Measurements from ENCODE around the gene HPGDS.
"Not testable (repeated sequence)": the region's sequence is repeated elsewhere in the genome, so short reads cannot be mapped to it uniquely, and the experiment has no call there.

HPGDS gene

DNA sequence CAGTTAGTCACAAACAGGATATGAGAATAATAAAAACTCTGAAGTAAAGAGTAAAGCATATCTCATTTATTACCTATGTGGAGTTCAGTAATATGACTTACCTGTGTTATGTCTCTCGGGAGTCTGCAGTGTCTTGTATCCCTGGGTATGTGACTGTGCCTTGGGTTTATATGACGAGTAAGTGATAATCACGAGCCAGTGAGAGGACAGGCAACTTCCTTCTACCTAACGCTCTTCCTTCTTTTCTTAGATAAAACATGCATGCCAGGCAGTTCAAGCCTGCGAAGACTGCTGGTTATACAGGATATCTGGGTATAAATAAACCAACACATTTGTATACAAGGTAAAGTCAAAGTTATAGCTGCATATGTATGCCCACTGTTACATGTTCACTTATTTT is at the start of gene HPGDS:
HPGDS (minus strand) TSS at position 143 of the 400 bp plus-strand sequence. CDS start 8,207 bp downstream, outside the sequence.
- no peaks in the 10 kb centered on the region for H3K27me3 ChIP-seq
- no peak within 1 kb of the TSS for H3K27ac ChIP-seq
- H3K36me3 ChIP-seq = no peaks in the 10 kb centered on the region
- no peak within 1 kb of the TSS for H3K4me3 ChIP-seq (ENCODE audit: low read depth in 1 of 2, low read length in 1 of 2)
- TF ChIP-seq CTCF (IDR thresholded peaks at IDR 0.05) = no peak
- no peaks in the 10 kb centered on the region for H3K9me3 ChIP-seq
- H3K4me1 ChIP-seq (ENCODE audit: control insufficient read depth in 1 of 2, insufficient read depth in 1 of 2, low read depth in 1 of 2, low read length in 1 of 2) = peaks cover 0 to 16% of the 10 kb centered on the region in 2 experiments

- Histone ChIP-seq H3K36me3 (no peaks in the 10 kb centered on the region), H3K4me3 (ENCODE audit: low read depth in 1 of 2, low read length in 1 of 2) (no peak overlapping the region), H3K4me1 (ENCODE audit: control insufficient read depth in 1 of 2, insufficient read depth in 1 of 2, low read depth in 1 of 2, low read length in 1 of 2) (no peaks in the 10 kb centered on the region), H3K9me3 (no peaks in the 10 kb centered on the region), H3K27me3 (no peaks in the 10 kb centered on the region), H3K27ac (no peak overlapping the region)
- no peak for TF ChIP-seq CTCF (IDR thresholded peaks at IDR 0.05)
Measured at GRCh38 chr4:94390804-94391410, 48.3 kb upstream of the HPGDS start.

GRCh38 chr4:94389595-94390267 is 47.1 kb upstream of the HPGDS start:
- no peak overlapping the region for H3K4me3 ChIP-seq (ENCODE audit: low read depth in 1 of 2, low read length in 1 of 2)

GRCh38 chr4:94387965-94388364 is 45.3 kb upstream of the HPGDS start:
- not testable (repeated sequence) for H3K27ac ChIP-seq; H3K4me1 ChIP-seq (ENCODE audit: control insufficient read depth in 1 of 2, insufficient read depth in 1 of 2, low read depth in 1 of 2, low read length in 1 of 2); H3K4me3 ChIP-seq (ENCODE audit: low read depth in 1 of 2, low read length in 1 of 2)

More at GRCh38 chr4:94389595-94390267, 47.1 kb upstream of the HPGDS start:
- Histone ChIP-seq H3K9me3 (no peaks in the 10 kb centered on the region), H3K27ac (no peak overlapping the region), H3K36me3 (no peaks in the 10 kb centered on the region), H3K27me3 (no peaks in the 10 kb centered on the region), H3K4me1 (ENCODE audit: control insufficient read depth in 1 of 2, insufficient read depth in 1 of 2, low read depth in 1 of 2, low read length in 1 of 2) (no peaks in the 10 kb centered on the region)
- no peak for TF ChIP-seq CTCF (IDR thresholded peaks at IDR 0.05)

DNA sequence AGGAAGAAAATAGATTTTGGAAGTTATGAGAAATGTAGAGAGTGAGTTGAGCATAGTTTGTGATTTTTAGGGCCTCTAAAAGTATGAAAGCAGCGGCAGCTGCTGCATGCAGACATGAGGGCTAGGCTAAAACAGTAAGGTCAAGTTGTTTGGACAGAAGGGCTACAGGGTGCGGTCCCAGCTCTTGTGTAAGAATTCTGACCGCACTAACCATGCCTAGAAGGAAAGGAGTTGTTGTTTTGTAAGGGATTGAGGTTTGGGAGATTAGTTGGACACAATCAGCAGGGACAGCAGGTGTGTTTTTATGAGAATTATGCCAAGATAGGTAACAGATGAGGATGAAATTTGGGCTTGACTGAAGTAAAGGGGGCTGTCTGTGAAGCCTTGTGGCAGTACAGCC is 42.8 kb upstream of the HPGDS start:
- not testable (repeated sequence) for H3K9me3 ChIP-seq

More at GRCh38 chr4:94387965-94388364, 45.3 kb upstream of the HPGDS start:
- H3K36me3 ChIP-seq, H3K9me3 ChIP-seq, H3K27me3 ChIP-seq: not testable (repeated sequence)

DNA sequence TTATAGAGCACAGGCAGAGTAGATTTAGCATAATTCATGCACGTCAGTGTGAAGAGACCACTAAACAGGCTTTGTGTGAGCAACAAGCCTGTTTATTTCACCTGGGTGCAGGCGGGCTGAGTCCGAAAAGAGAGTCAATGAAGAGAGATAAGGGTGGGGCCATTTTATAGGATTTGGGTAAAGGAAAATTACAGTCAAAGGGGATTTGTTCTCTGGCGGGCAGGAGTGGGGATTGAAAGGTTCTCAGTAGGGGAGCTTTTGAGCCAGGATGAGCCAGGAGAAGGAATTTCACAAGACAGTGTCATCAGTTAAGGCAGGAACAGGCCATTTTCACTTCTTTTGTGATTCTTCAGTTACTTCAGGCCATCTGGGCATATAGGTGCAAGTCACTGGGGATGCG is 40.3 kb upstream of the HPGDS start:
- not testable (repeated sequence) for H3K4me3 ChIP-seq (ENCODE audit: low read depth in 1 of 2, low read length in 1 of 2); H3K4me1 ChIP-seq (ENCODE audit: control insufficient read depth in 1 of 2, insufficient read depth in 1 of 2, low read depth in 1 of 2, low read length in 1 of 2); H3K27me3 ChIP-seq; H3K27ac ChIP-seq; H3K9me3 ChIP-seq; H3K36me3 ChIP-seq

More for the DNA sequence above, 42.8 kb upstream of the HPGDS start:
- H3K27me3 ChIP-seq; H3K36me3 ChIP-seq; H3K4me3 ChIP-seq (ENCODE audit: low read depth in 1 of 2, low read length in 1 of 2); H3K27ac ChIP-seq; H3K4me1 ChIP-seq (ENCODE audit: control insufficient read depth in 1 of 2, insufficient read depth in 1 of 2, low read depth in 1 of 2, low read length in 1 of 2): not testable (repeated sequence)

GRCh38 chr4:94378047-94378446 is 35.4 kb upstream of the HPGDS start:
- H3K9me3 ChIP-seq = no peaks in the 10 kb centered on the region
- no peaks in the 10 kb centered on the region for H3K27me3 ChIP-seq
- H3K4me3 ChIP-seq (ENCODE audit: low read depth in 1 of 2, low read length in 1 of 2) = no peak overlapping the region
- H3K27ac ChIP-seq = no peak overlapping the region
- no peak for TF ChIP-seq CTCF (IDR thresholded peaks at IDR 0.05)
- H3K4me1 ChIP-seq (ENCODE audit: control insufficient read depth in 1 of 2, insufficient read depth in 1 of 2, low read depth in 1 of 2, low read length in 1 of 2) = no peaks in the 10 kb centered on the region
- H3K36me3 ChIP-seq = no peaks in the 10 kb centered on the region
